Left renal cortex interstitium (tissue), 4 donors: Measurements from ENCODE around the gene SH3PXD2B. TPM values are rescaled to one million over a fixed set of nuclear protein-coding genes. Genes with fewer than 3 reads are reported as not detected.
"Not testable (repeated sequence)": the region's sequence is repeated elsewhere in the genome, so short reads cannot be mapped to it uniquely, and the experiment has no call there.

ENCODE experiments used
- DNase-seq, 4 donors: peaks; one replicate each; pipeline ENCODE4 v3.0.0-alpha.2; 2013; ENCODE audit warnings: low read depth in 4 of 4, low spot score in 2 of 4, missing footprints in 1 of 4
- polyA plus RNA-seq, 4 donors: library from polyadenylated mRNA; unstranded; fragments of 120-200 nt; gene quantifications; one replicate each; pipeline ENCODE4 v1.2.1, GENCODE V29; 2013; ENCODE audit not compliant: insufficient read length in 4 of 4

The SH3PXD2B gene
- polyA plus RNA-seq, 4 donors = 27.1 to 32.6 (median 31.7) TPM

DNA sequence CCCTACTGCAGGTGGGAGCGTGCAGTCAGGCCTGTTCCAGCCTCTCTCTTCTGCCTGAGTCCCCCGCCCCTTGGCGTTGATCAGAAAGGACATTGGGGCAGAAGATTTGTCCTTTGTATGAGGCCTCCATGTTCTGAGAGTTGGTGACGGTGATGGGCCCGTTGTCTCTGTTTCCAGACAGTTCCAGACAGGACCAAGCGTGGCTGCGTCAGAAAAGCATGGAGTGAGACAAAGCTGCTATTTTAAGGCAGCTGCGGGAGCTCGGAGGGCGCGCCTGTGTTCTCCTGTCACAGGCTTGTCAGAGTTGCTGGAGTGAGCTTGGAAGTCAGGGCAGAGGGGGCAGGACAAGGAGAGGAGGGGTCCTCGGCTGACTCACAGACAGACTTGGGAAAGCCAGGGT is 32.1 kb upstream of the SH3PXD2B start:
- no peak for DNase-seq

DNA sequence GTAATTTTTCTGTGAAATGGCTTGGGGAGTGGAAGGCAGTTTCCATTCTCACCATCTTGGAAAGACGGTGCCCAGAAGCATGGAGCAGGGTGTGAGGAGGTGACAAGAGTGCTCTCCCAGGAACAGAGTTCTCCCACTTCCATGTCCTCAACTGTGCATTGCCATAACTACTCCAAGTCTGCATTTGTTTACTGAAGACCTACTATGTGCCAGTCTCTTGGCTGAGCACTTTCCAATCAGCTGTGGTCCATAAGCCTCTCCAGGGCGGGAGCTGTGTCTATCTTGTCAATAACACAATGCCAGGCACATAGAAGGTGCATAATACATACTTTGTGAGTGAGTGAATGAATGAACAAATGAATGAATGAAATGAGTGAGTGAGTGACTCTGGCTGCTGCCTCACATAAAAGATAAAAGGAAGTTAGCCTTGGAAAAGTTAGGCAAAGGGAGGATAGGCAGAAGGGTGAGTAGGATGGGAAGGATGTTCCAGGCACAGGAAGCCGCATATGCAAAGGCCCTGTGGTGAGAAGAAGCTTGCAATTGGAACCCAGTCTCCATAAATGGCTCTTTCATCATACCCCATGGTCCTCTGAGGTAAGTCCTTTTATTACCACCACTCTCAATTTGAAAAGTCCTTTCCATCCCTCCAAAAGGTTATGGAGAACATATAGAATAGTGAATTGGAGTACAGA is 31.3 kb upstream of the SH3PXD2B start:
- no peak for DNase-seq

GRCh38 chr5:172484664-172485063 is 30.3 kb upstream of the SH3PXD2B start:
- DNase-seq = no peak

DNA sequence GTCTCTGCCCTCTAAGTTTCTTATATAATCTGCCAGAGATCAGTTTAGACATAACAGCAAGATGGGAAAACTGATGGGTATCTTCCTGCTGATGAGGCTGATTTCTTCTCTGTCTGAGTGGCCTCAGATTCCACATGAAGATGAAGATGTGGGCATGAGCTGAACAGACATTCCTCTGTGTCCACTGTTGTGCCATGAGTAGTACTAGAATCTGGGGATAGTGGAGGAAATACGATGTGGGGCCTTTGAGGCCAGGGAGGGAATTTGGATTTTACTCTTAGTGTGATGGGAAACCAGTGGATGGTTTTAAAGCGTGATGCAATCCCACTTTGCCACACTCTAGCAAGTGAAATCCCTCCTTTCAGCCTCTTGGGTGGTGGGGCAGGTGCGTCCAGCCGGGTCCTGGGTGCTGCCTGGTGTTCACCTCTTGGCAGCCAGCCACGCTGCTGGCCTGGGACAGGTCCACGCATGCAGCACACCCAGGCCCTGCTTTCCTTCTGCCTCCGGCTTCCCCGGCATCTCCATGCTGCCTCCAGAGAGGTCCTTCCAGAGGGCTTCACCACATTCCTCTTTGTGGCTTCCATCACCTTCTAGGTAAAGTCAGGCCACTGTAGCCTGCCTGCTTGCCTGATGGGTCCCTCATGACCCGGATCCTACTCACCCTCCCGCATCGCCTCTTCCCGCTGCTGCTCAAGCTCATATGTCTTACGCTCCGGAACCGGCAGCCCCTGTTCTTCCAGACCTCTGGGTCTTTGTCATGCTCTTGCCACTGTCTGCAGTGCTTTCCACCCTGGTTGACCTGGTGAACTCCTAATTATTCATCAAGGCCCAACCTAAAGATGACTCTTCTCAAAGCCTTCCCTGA is 28.1 kb upstream of the SH3PXD2B start:
- DNase-seq = no peak

GRCh38 chr5:172481011-172481800 is 26.9 kb upstream of the SH3PXD2B start:
- no peak for DNase-seq

DNA sequence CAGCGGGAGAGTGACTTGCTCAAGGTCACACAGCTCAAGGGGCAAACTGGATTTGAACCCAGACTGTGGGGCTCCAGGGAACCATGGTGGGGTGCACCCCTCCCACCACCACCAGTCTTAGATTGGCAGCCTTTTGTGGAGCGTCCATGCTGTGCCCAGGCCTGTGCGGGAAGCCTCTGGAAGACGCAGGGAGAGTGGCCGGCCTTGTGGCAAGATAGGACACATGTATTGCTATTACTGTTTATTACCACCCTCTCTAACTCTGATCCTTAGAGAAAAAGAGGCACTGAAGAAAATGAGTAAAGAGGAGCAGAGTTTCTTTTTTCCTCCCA is 25.4 kb upstream of the SH3PXD2B start:
- DNase-seq = no peak

- peak in 3 of 4 donors; percentile 67 to 88 (median 69) for DNase-seq
Observed at GRCh38 chr5:172479034-172479783, 24.9 kb upstream of the SH3PXD2B start.

DNA sequence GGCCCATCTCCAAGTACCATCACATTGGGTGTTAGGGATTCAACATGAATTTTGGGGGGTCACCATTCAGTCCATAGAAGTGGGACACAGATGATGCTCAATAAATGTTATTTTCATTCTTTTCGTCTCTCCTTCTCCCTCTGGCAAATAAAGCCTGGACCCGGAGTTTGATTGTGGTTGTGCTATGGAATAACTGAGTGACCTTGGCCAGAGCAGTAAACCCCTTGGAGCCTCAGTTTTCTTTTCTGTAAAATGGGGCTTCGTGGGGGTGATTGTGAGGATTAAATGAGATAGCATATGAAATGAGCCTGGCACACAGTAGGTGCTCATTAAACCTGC is 24.3 kb upstream of the SH3PXD2B start:
- not testable (repeated sequence) for DNase-seq

- no peak for DNase-seq
Observed at GRCh38 chr5:172478256-172478655, 23.9 kb upstream of the SH3PXD2B start.

DNA sequence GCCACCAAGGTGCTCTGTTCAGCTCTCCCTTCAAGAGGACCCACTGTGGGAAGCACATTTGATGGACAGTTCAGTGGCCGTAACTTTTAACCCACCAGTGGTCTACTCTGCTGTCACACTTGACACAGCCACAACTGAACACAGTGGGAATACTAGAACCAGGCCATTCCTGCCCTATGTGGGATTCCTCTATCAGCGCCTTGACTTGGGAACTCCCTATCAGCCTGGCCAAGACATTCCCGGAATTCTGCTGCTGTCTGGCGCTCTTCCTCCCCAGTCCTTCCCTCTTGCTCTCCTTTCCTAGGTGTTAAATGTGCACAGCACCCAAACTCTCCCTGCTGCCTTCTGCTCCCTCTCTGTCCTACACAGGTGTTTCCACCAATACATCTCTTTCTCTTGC is 23.1 kb upstream of the SH3PXD2B start:
- DNase-seq = no peak

GRCh38 chr5:172474293-172474692 is 20.0 kb upstream of the SH3PXD2B start:
- no peak for DNase-seq

GRCh38 chr5:172473427-172473826 is 19.1 kb upstream of the SH3PXD2B start:
- no peak for DNase-seq

- DNase-seq = no peak
Observed at GRCh38 chr5:172469697-172470096, 15.4 kb upstream of the SH3PXD2B start.

DNA sequence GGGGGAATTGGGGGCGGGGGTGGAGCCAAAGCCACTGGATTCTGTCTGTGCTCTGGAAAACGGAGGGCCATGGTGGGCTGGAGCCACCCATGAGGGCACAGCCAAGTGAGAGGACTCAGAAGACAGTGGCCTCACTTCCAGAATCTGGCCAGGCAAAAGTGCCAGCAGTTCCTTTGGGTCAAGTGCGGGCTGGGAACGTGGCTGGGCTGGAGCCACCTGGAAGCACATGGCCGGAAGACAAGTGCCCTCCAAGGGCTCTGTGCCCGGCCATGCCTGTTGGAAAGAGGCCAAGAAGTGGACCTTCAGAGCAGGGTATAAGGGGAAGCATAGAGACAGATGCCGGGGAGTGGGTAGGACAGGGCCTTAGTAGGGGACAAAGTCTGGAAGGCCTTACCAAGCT is 11.7 kb upstream of the SH3PXD2B start:
- DNase-seq = no peak

GRCh38 chr5:172463031-172463430 is 8.7 kb upstream of the SH3PXD2B start:
- DNase-seq = no peak

- no peak for DNase-seq
Observed at GRCh38 chr5:172459783-172460165, 5.4 kb upstream of the SH3PXD2B start.

GRCh38 chr5:172458976-172459782 is 4.9 kb upstream of the SH3PXD2B start:
- no peak for DNase-seq

DNA sequence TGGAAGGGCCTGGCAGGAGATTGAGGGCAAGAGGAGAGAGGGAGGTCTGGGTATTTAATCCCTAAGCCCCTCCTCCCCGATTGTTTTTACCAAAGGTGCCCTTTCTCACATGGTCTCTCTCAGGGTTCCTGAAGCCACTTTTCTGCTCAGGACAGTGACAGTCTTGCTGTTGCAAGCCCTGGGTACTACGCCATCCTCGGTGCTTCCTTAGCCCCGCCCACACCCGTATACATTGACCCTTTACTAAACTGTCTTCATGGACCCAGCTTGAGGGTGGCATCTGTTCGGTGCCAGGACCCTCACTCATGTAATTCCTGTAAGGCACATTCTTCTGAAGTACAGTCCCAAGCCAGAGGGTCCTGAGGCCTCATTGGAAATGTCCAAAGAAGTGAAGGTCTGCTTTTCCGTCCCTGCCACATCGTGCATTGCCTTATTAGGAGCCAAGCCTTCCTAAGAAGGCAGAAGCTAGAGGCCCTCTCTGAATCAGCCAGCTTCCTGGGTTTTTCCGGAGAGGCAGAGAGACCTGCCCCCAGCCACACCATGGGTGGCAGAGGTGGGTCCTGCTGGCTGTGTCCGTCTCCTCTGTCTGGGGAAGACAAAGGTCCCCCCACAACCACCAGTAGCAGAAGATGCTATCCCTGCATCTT is 1.9 kb upstream of the SH3PXD2B start:
- DNase-seq = no peak

- DNase-seq = no peak
Observed at GRCh38 chr5:172455511-172456061, 1.3 kb upstream of the SH3PXD2B start.
